GM19023 (cell line): ENCODE results near the gene CTNNB1.

Experiments
- ATAC-seq: cut with Tn5 transposase; IDR thresholded peaks from one replicate; pipeline ENCODE4 v1.9.1; 2021; ENCODE audit warnings: mild to moderate bottlenecking, moderate library complexity; ENCODE audit not compliant: unreplicated experiment

The CTNNB1 gene

DNA sequence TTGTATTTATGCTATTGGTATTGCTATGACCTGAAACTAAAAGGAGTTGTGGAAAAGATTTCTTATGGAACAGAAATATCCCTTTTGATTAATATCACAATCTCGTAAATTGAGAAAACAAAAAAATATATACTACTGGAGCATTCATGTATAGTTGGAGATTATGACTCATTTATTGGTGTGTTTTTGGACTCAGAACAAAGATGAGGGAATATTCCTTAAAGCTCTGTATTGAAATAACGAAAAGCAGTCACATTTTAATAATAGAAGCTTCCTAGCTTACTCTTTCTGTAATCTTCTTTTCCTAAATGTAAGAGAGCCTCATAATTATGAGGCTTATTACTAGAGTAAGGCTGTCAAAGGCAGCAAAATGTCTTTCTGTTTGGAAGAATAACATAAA, 14.3 kb downstream of the CTNNB1 start:
- ATAC-seq = no peak

GRCh38 chr3:41216422-41216821, 17.1 kb downstream of the CTNNB1 start:
- no peak for ATAC-seq

DNA sequence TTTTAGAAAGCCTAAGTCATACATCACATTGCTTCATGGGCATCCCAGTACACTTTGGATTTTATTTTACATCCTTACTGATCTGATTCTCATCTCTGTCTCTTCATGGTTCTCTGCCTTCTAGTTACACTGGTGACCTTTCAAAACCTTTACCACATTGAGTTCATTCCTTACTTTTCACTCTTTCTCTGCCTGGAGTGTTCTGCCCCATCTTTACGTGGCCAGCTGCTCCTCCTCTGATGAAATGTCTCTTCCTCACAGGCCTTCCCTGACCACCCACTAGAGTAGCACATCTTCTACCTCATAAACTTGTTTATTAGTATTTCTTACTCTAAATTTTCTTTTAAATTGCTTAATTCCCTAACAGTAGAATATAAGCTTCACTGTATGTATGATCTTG, 17.7 kb downstream of the CTNNB1 start:
- ATAC-seq = no peak

- ATAC-seq = no peak
Observed at GRCh38 chr3:41219424-41219823, 20.1 kb downstream of the CTNNB1 start.

DNA sequence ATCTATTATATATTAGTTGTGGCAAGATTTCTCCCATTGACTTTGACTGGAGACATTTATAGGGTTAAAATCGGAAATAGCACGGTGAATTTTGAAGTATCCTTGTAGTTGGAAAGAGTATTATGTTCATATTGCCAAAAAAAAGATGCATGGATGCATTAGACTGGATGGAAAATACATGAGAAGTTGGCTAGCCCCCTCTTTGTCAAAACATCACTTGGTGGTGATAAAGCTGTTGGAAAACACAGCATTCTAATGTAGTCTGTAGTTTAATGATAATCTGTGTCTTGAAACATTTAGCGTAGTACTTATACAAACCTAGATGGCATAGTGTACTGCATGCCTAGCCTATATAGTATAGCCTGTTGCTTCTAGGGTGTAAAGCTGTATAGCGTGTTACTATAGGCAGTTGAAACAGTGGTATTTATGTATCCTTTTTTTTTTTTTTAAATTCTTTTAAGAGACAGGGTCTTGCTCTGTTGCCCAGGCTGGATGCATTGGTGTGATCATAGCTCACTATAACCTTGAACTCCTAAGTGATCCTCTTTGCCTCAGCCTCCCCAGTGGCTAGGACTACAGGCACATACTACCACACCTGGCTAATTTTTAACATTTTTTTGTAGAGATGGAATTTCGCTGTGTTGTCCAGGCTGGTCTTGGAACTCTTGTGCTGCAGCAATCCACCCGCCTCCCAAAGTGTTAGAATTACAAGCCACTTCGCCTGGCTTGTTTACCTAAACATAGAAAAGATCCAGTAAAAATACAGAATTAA, 21.8 kb downstream of the CTNNB1 start:
- ATAC-seq = no peak

DNA sequence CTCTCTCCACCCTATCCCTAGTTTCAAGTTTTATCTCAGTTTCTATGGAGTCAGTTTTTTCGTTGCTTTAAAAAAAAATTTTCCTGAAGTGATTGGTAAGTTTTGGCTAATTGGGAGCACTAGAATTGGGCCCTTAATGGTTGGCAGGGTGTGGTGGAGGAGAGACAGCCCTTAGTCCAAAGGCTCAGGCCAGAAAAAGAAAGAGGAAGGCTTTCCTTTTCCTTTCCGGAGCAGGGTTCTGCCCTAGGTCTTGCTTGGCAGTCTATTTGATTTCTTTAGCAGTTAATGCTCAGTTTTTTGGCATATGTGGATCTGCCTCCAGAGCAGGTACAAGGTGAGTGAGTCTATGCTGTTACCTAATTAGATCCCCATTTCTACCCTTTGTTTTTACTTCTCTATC, 22.7 kb downstream of the CTNNB1 start:
- ATAC-seq = no peak

DNA sequence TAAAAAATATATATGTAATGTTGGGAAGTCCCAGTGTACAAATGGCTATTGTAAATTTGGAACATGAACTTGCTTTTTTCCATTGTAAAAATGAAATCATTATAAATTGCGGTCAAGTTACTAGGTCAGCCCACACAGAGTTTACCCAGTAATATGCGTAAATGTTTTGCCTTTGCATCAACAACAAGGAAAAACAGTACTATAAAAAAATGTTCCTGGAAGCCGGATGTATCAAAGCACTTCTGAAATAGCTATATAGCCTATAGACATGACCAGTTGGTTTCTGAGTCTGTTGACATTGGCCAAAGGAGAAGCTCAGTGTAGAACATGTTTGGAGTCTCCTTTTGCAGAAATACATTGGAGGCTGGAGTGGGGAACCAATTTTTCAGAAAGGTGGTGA, 23.2 kb downstream of the CTNNB1 start:
- ATAC-seq = no peak

GRCh38 chr3:41223078-41223477, 23.8 kb downstream of the CTNNB1 start:
- ATAC-seq = no peak

- ATAC-seq = no peak
Observed at GRCh38 chr3:41223691-41224090, 24.4 kb downstream of the CTNNB1 start.

- no peak for ATAC-seq
Observed at GRCh38 chr3:41224120-41224806, 25.0 kb downstream of the CTNNB1 start.

GRCh38 chr3:41234823-41235721, 35.8 kb downstream of the CTNNB1 start:
- ATAC-seq = no peak

GRCh38 chr3:41236228-41236627, 36.9 kb downstream of the CTNNB1 start:
- no peak for ATAC-seq

DNA sequence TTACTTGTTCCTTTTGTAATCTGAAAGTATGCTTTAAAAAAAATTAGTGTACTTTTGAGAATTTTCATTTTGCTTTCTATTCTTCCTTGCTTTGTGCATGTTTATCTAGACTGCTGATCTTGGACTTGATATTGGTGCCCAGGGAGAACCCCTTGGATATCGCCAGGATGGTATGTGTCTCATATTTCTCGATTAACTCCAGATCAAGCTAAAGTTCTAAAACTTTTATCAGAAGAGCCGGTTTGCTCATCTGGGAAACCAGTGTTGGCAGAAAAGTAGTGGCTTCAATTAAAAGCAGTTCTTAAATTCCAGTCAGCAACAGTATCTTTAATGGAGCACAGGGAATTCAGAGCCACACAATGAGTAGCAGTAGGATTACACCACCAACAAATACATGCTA, 38.6 kb downstream of the CTNNB1 start:
- ATAC-seq = no peak

GRCh38 chr3:41239587-41239986, 40.3 kb downstream of the CTNNB1 start:
- no peak for ATAC-seq

DNA sequence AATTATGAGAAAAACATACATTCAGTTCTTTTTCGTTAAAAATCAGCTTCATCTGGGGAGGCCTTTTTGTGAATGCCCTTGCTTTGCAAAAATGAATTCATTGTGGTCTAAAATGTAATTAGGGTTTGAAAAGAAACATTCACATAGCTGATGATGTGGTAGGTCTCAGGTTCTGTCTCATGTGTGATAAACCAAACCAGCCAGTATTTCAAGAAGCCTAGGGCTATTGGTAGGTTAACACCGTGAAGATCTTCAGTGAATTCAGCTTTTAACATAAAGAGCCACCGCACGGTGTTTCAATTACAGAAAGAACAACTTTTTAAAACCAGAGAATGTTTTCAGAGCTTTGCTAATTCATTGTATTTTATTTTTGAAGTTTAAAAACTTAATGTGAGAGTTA, 41.9 kb downstream of the CTNNB1 start:
- no peak for ATAC-seq

- no peak for ATAC-seq
Observed at GRCh38 chr3:41241800-41242571, 42.7 kb downstream of the CTNNB1 start.

GRCh38 chr3:41243183-41243582, 43.9 kb downstream of the CTNNB1 start:
- ATAC-seq = no peak

DNA sequence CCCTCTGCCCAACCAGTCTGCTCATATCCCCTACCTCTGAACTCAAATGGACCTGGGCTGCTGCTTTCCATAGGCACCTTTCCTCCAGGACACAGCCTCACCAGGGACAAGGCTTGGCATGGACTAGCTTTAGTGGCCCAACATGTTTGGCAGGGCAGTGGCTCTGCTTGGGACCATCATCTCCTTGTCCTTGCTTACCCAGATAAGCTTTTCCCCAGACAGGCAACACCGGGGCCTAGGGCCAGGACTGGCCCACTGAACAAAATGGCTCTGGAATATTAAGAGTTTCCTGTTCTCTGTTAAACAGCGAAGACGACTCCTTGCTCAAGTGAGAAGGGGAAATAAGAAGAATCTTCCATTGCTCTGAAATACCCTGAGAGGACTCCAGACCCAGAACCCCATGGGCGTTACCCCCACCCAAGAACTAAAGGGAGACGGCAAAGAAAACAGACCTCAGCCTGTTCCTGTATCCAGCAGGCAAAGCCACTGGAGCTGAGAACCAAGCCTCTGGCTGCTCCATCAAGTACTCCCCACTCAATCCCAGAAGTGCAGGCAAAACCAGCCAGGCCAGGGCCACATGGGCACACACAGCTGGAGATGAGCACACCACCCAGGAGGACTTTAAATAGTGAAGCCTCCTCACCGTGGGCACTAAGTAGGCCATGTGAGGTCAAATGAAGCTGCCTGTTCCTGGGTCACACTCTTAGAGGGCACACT, 45.5 kb downstream of the CTNNB1 start:
- ATAC-seq = no peak

- no peak for ATAC-seq
Observed at GRCh38 chr3:41247055-41248004, 48.0 kb downstream of the CTNNB1 start.
